OCI-LY7 (cell line): ENCODE data around the gene CMPK2. TPM values are rescaled to one million over a fixed set of nuclear protein-coding genes. Genes with fewer than 3 reads are reported as not detected.

Experiments used
- BruUV-seq: library from RNA; stranded (reverse); fragments of 400-500 nt; replicated peaks from 2 replicates; lab custom pipeline; 2021; lab: Mats Ljungman, UMichigan
- CTCF ChIA-PET: fragments of 300-600 bp; sonication (Branson Sonifier 250); formaldehyde crosslinking; loops from one replicate; lab custom pipeline; 2022; ENCODE audit warnings: antibody characterized with exemption; ENCODE audit not compliant: unreplicated experiment; lab: Charles Lee
- POLR2A ChIA-PET: fragments of 300-600 bp; sonication (Branson Sonifier 250); formaldehyde crosslinking; loops from one replicate; lab custom pipeline; 2022; ENCODE audit warnings: antibody characterized with exemption; lab: Charles Lee
- DNase-seq: peaks from one replicate; pipeline ENCODE4 v3.0.0-alpha.2; 2015; ENCODE audit warnings: low spot score
- H2AFZ ChIP-seq: fragments of 200-600 bp; sonication (generic), shearing (Covaris generic); 2 replicates; pipeline ENCODE4 v1.6.1; 2014; ENCODE audit warnings: mild to moderate bottlenecking, antibody characterized with exemption, low read length, moderate library complexity
- H3K27ac ChIP-seq: fragments of 200-600 bp; sonication (generic); 2 replicates; pipeline ENCODE4 v1.5.1; 2014; ENCODE audit warnings: mixed run types, low read depth, mild to moderate bottlenecking, moderate library complexity, low read length, inconsistent platforms; ENCODE audit not compliant: poor library complexity, severe bottlenecking
- H3K36me3 ChIP-seq: fragments of 200-600 bp; sonication (generic); 2 replicates; pipeline ENCODE4 v1.6.1; 2014; ENCODE audit warnings: mild to moderate bottlenecking, antibody characterized with exemption, low read length, moderate library complexity, mixed read lengths; ENCODE audit not compliant: insufficient read depth
- H3K4me1 ChIP-seq: fragments of 200-600 bp; sonication (generic); 2 replicates; pipeline ENCODE4 v1.5.1; 2014; ENCODE audit warnings: mild to moderate bottlenecking, low read length; ENCODE audit not compliant: insufficient read depth, poor library complexity, severe bottlenecking
- H3K4me2 ChIP-seq: fragments of 200-600 bp; sonication (generic); 2 replicates; pipeline ENCODE4 v1.6.1; 2014; ENCODE audit warnings: mild to moderate bottlenecking, low read length
- H3K4me3 ChIP-seq: fragments of 200-600 bp; sonication (generic); 2 replicates; pipeline ENCODE4 v1.5.1; 2014; ENCODE audit warnings: mild to moderate bottlenecking, low read depth, low read length; ENCODE audit not compliant: poor library complexity, severe bottlenecking
- H3K79me2 ChIP-seq: fragments of 200-600 bp; sonication (generic); 2 replicates; pipeline ENCODE4 v1.6.1; 2016; ENCODE audit warnings: low read depth, mild to moderate bottlenecking, low read length, moderate library complexity, mixed read lengths; ENCODE audit not compliant: insufficient read depth
- H3K9me2 ChIP-seq: fragments of 200-600 bp; sonication (generic); 2 replicates; pipeline ENCODE4 v1.6.1; 2016; ENCODE audit warnings: mild to moderate bottlenecking, low read length, mixed read lengths; ENCODE audit not compliant: insufficient read depth
- H3K9me3 ChIP-seq: fragments of 200-600 bp; sonication (generic); 2 replicates; pipeline ENCODE4 v1.6.1; 2014; ENCODE audit warnings: mild to moderate bottlenecking, mixed run types, low read length, mixed read lengths
- H4K20me1 ChIP-seq: fragments of 200-600 bp; sonication (generic); 2 replicates; pipeline ENCODE4 v1.6.1; 2014; ENCODE audit warnings: mild to moderate bottlenecking, antibody characterized with exemption, low read length, moderate library complexity, mixed read lengths; ENCODE audit not compliant: insufficient read depth
- EZH2phosphoT487 ChIP-seq: fragments of 200-600 bp; sonication (generic); IDR thresholded peaks from 2 replicates; pipeline ENCODE4 v1.6.1; 2018; ENCODE audit warnings: low read depth, borderline replicate concordance, mild to moderate bottlenecking, mixed run types, antibody characterized with exemption, low read length, moderate library complexity, mixed read lengths
- intact Hi-C: fragments of 100-400 bp; cut with micrococcal nuclease; formaldehyde crosslinking; loops from one replicate; pipeline ENCODE4 v1.10.0; 2022; ENCODE audit not compliant: unreplicated experiment
- total RNA-seq, 2 experiments: library from RNA; depleted of rRNA in 1 of 2; stranded (reverse); fragments of >200 nt in 1 of 2; shearing (Covaris generic) in 1 of 2; gene quantifications; 2 replicates each; pipeline ENCODE4 v1.2.3, GENCODE V29; 2014 to 2022
- TF ChIP-seq, protein P1 (sequence below): fragments of 200-600 bp; sonication (generic); conservative IDR thresholded peaks from 2 replicates; pipeline ENCODE4 v1.5.1; 2014; ENCODE audit warnings: mild to moderate bottlenecking, antibody characterized with exemption, low read length, moderate library complexity, mixed read lengths

Gene CMPK2
- total RNA-seq, 2 experiments from 2014 or later, result 0.99 TPM; not detected in 1

DNA sequence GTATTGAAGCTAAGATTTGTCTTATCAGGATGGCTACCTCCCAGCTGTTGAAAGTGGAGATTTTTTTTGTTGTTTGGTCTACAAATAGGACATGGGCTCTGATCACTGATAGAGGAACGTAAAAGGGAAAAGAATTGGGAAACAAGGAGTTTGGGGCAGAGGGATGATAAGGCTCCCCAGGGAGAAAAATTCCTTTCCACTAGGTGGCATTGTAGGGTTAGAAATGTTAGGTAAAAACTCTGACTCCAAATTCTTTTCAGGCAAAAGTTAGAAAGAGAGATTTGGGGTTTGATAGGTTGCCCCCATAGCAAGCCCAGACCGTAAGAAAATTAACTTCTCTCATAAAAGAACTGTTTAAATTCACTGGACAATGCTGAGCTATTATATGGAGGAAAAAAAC, 19.8 kb downstream of the CMPK2 start:
- TF ChIP-seq, protein P1, sequence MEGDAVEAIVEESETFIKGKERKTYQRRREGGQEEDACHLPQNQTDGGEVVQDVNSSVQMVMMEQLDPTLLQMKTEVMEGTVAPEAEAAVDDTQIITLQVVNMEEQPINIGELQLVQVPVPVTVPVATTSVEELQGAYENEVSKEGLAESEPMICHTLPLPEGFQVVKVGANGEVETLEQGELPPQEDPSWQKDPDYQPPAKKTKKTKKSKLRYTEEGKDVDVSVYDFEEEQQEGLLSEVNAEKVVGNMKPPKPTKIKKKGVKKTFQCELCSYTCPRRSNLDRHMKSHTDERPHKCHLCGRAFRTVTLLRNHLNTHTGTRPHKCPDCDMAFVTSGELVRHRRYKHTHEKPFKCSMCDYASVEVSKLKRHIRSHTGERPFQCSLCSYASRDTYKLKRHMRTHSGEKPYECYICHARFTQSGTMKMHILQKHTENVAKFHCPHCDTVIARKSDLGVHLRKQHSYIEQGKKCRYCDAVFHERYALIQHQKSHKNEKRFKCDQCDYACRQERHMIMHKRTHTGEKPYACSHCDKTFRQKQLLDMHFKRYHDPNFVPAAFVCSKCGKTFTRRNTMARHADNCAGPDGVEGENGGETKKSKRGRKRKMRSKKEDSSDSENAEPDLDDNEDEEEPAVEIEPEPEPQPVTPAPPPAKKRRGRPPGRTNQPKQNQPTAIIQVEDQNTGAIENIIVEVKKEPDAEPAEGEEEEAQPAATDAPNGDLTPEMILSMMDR, result peak; percentile 61
- TF ChIP-seq EZH2phosphoT487, result no peak
- H4K20me1 ChIP-seq, result no peaks in the 10 kb centered on the region
- H3K27ac ChIP-seq, result no peak overlapping the region
- H3K79me2 ChIP-seq, result no peaks in the 10 kb centered on the region
- no peaks in the 10 kb centered on the region for H3K36me3 ChIP-seq
- ChIA-PET POLR2A (interaction anchor here (0.9 kb wide), 1 partner anchor 10 kb away, joined by 3 read pairs; no protein-coding TSS in a partner anchor), CTCF (no interaction called here)
- H3K4me3 ChIP-seq, result no peak overlapping the region
- intact Hi-C loops, result no loop called here
- no peak for DNase-seq
- H2AFZ ChIP-seq, result no peak overlapping the region
- no peaks in the 10 kb centered on the region for H3K4me1 ChIP-seq
- BruUV-seq, result no TSS peak
- no peak overlapping the region for H3K4me2 ChIP-seq
- H3K9me2 ChIP-seq, result no peaks in the 10 kb centered on the region
- H3K9me3 ChIP-seq, result peaks cover 29% of the 10 kb centered on the region; the same call in 1 of the 2 replicates

- DNase-seq, result peak; percentile 61
- Histone ChIP-seq H4K20me1 (no peaks in the 10 kb centered on the region), H3K4me3 (no peak overlapping the region), H3K4me1 (no peaks in the 10 kb centered on the region), H3K36me3 (no peaks in the 10 kb centered on the region), H3K9me3 (peaks cover 29% of the 10 kb centered on the region; the same call in 1 of the 2 replicates), H2AFZ (no peak overlapping the region), H3K9me2 (no peaks in the 10 kb centered on the region), H3K79me2 (no peaks in the 10 kb centered on the region), H3K27ac (no peak overlapping the region), H3K4me2 (no peak overlapping the region)
- ChIA-PET CTCF (no interaction called here), POLR2A (no interaction called here)
- no peak for TF ChIP-seq EZH2phosphoT487
- TF ChIP-seq, protein P1, result no peak
- BruUV-seq, result no TSS peak
- intact Hi-C loops, result no loop called here
These were observed 20.4 kb downstream of the CMPK2 start for GRCh38 chr2:6845312-6845711.

GRCh38 chr2:6841537-6842287, 24.0 kb downstream of the CMPK2 start:
- H2AFZ ChIP-seq, result no peak overlapping the region
- no peaks in the 10 kb centered on the region for H4K20me1 ChIP-seq
- no peak for DNase-seq
- H3K9me2 ChIP-seq, result no peaks in the 10 kb centered on the region
- no peaks in the 10 kb centered on the region for H3K79me2 ChIP-seq
- no peak overlapping the region for H3K4me2 ChIP-seq
- CTCF ChIA-PET, result no interaction called here
- intact Hi-C loops, result no loop called here
- H3K36me3 ChIP-seq, result no peaks in the 10 kb centered on the region
- POLR2A ChIA-PET, result no interaction called here
- no peaks in the 10 kb centered on the region for H3K4me1 ChIP-seq
- H3K9me3 ChIP-seq, result peaks cover 29% of the 10 kb centered on the region; the same call in 1 of the 2 replicates
- H3K4me3 ChIP-seq, result no peak overlapping the region
- no TSS peak for BruUV-seq
- TF ChIP-seq, protein P1, result no peak
- no peak for TF ChIP-seq EZH2phosphoT487
- H3K27ac ChIP-seq, result no peak overlapping the region
